SK-N-SH (cell line): Measurements from ENCODE around the gene RARB. TPM values are rescaled to one million over a fixed set of nuclear protein-coding genes. Genes with fewer than 3 reads are reported as not detected.

Experiments used
- CTCF ChIA-PET: fragments of 300-600, 350-600 bp; formaldehyde crosslinking; extraction: SDS; loops from one replicate; lab custom pipeline; 2021; lab: Yijun Ruan, JAX
- POLR2A ChIA-PET: fragments of 350-600 bp; sonication (Branson Sonifier 250); formaldehyde crosslinking; extraction: SDS; loops from one replicate; lab custom pipeline; 2020; ENCODE audit warnings: antibody characterized with exemption, inconsistent platforms; lab: Yijun Ruan, JAX
- DNase-seq: peaks from one replicate; pipeline ENCODE4 v3.0.0; 2012
- H2AFZ ChIP-seq: fragments of 200-600 bp; sonication (generic); 2 replicates; pipeline ENCODE4 v1.8.1; 2016; ENCODE audit warnings: antibody characterized with exemption, mild to moderate bottlenecking, low read depth
- H3F3A ChIP-seq: fragments of 200-600 bp; sonication (generic); replicated peaks from 2 replicates; pipeline ENCODE3; 2016; ENCODE audit warnings: antibody characterized with exemption, mild to moderate bottlenecking; ENCODE audit not compliant: insufficient read depth
- H3K27ac ChIP-seq, 2 experiments: fragments of 200-500 bp in 1 of 2; fragments of 200-600 bp in 1 of 2; sonication (Bioruptor generic) in 1 of 2; sonication (generic), shearing (Covaris generic) in 1 of 2; 2 replicates each; pipeline versions ENCODE4 v1.5.1 to v1.6.1; 2014 to 2016; ENCODE audit warnings: low read depth in 2 of 2, inconsistent platforms in 1 of 2, low read length in 1 of 2, mild to moderate bottlenecking in 1 of 2, mixed read lengths in 1 of 2
- H3K27me3 ChIP-seq: fragments of 200-600 bp; sonication (generic), shearing (Covaris generic); 2 replicates; pipeline ENCODE4 v1.6.1; 2016; ENCODE audit warnings: mixed run types; ENCODE audit not compliant: insufficient read depth
- H3K36me3 ChIP-seq, 2 experiments: fragments of 200-500 bp in 1 of 2; fragments of 200-600 bp in 1 of 2; sonication (Bioruptor generic) in 1 of 2; sonication (generic) in 1 of 2; replicated peaks in 1 of 2; 2 replicates each; pipeline versions ENCODE3 to v1.5.1; 2014 to 2016; ENCODE audit warnings: low read length in 1 of 2, mild to moderate bottlenecking in 1 of 2; ENCODE audit not compliant: insufficient read depth in 2 of 2, control insufficient read depth in 1 of 2
- H3K4me1 ChIP-seq, 2 experiments: fragments of 200-500 bp in 1 of 2; fragments of 200-600 bp in 1 of 2; sonication (Bioruptor generic) in 1 of 2; sonication (generic), shearing (Covaris generic) in 1 of 2; 2 replicates each; pipeline versions ENCODE4 v1.5.1 to v1.6.1; 2014 to 2016; ENCODE audit warnings: low read depth in 1 of 2, low read length in 1 of 2, mixed run types in 1 of 2; ENCODE audit not compliant: insufficient read depth in 2 of 2, control insufficient read depth in 1 of 2
- H3K4me2 ChIP-seq: fragments of 200-600 bp; sonication (generic), shearing (Covaris generic); 2 replicates; pipeline ENCODE4 v1.6.1; 2017; ENCODE audit warnings: mixed run types
- H3K4me3 ChIP-seq, 2 experiments: fragments of 200-500 bp in 1 of 2; fragments of 200-600 bp in 1 of 2; sonication (Bioruptor generic) in 1 of 2; sonication (generic), shearing (Covaris generic) in 1 of 2; 2 replicates each; pipeline versions ENCODE4 v1.5.1 to v1.8.1; 2014 to 2016; ENCODE audit warnings: low read depth in 2 of 2, inconsistent platforms in 1 of 2, low read length in 1 of 2, mild to moderate bottlenecking in 1 of 2, mixed read lengths in 1 of 2, moderate library complexity in 1 of 2
- H3K79me2 ChIP-seq: fragments of 200-600 bp; sonication (generic); 2 replicates; pipeline ENCODE4 v1.8.1; 2017; ENCODE audit warnings: mild to moderate bottlenecking; ENCODE audit not compliant: insufficient read depth
- H3K9ac ChIP-seq: fragments of 200-600 bp; sonication (generic); 2 replicates; pipeline ENCODE4 v1.6.1; 2017; ENCODE audit warnings: mixed run types
- H3K9me2 ChIP-seq: fragments of 200-600 bp; sonication (generic); 2 replicates; pipeline ENCODE4 v1.6.1; 2017; ENCODE audit warnings: mixed run types
- H3K9me3 ChIP-seq: fragments of 200-600 bp; sonication (generic); 2 replicates; pipeline ENCODE4 v1.6.1; 2017; ENCODE audit warnings: mixed run types, mild to moderate bottlenecking, moderate library complexity
- H4K20me1 ChIP-seq: fragments of 200-600 bp; sonication (generic); 2 replicates; pipeline ENCODE4 v1.6.1; 2017; ENCODE audit warnings: mild to moderate bottlenecking, mixed run types; ENCODE audit not compliant: insufficient read depth
- ELF1 ChIP-seq: IDR thresholded peaks from 2 replicates; pipeline ENCODE4 v1.4.0; 2012
- EP300 ChIP-seq, 2 experiments: IDR thresholded peaks; 2 replicates each; pipeline versions ENCODE4 v1.4.0 to v1.6.1; 2012; ENCODE audit warnings: borderline replicate concordance in 1 of 2, low read depth in 1 of 2, low read length in 1 of 2
- EZH2phosphoT487 ChIP-seq: fragments of 200-600 bp; sonication (generic); IDR thresholded peaks from 2 replicates; pipeline ENCODE4 v1.6.1; 2017; ENCODE audit warnings: low read depth, mixed run types, mild to moderate bottlenecking, antibody characterized with exemption, moderate library complexity, borderline replicate concordance
- FOSL2 ChIP-seq: IDR thresholded peaks from 2 replicates; pipeline ENCODE4 v1.4.0; 2012; ENCODE audit warnings: low read depth, mild to moderate bottlenecking, moderate library complexity, borderline replicate concordance
- FOXJ3 ChIP-seq: sonication (generic); formaldehyde crosslinking; IDR thresholded peaks from 2 replicates; pipeline ENCODE4 v1.5.1; 2020; ENCODE audit warnings: mild to moderate bottlenecking, missing genetic modification reagents
- GABPA ChIP-seq: IDR thresholded peaks from 2 replicates; pipeline ENCODE4 v1.4.0; 2012; ENCODE audit warnings: low read depth, mild to moderate bottlenecking
- GATA2 ChIP-seq: sonication (generic); formaldehyde crosslinking; IDR thresholded peaks from 2 replicates; pipeline ENCODE4 v1.5.0; 2020; ENCODE audit warnings: mild to moderate bottlenecking, missing genetic modification reagents
- JUND ChIP-seq: IDR thresholded peaks from 2 replicates; pipeline ENCODE4 v1.4.0; 2012
- MEF2A ChIP-seq: IDR thresholded peaks from 2 replicates; pipeline ENCODE4 v1.4.0; 2012; ENCODE audit warnings: low read depth, borderline replicate concordance
- MXI1 ChIP-seq: IDR thresholded peaks from 2 replicates; pipeline ENCODE4 v1.6.1; 2012; ENCODE audit warnings: mild to moderate bottlenecking, low read depth, low read length, improper control_type of control experiment
- NRF1 ChIP-seq: IDR thresholded peaks from 2 replicates; pipeline ENCODE4 v1.6.1; 2012; ENCODE audit warnings: low read depth, mild to moderate bottlenecking, low read length
- RCOR1 ChIP-seq: fragments of 150-350 bp; IDR thresholded peaks from 2 replicates; pipeline ENCODE4 v1.6.1; 2017; ENCODE audit warnings: antibody characterized with exemption, low read length
- RXRA ChIP-seq: IDR thresholded peaks from 2 replicates; pipeline ENCODE4 v1.4.0; 2012; ENCODE audit warnings: low read depth, mild to moderate bottlenecking, borderline replicate concordance
- SIN3A ChIP-seq: IDR thresholded peaks from 2 replicates; pipeline ENCODE4 v1.6.1; 2012; ENCODE audit warnings: low read depth, mild to moderate bottlenecking, low read length, moderate library complexity, borderline replicate concordance
- SMC3 ChIP-seq: IDR thresholded peaks from 2 replicates; pipeline ENCODE4 v1.6.1; 2012; ENCODE audit warnings: low read depth, low read length, improper control_type of control experiment
- TAF1 ChIP-seq: IDR thresholded peaks from 2 replicates; pipeline ENCODE4 v1.6.1; 2012; ENCODE audit warnings: low read depth, mild to moderate bottlenecking, low read length, moderate library complexity, borderline replicate concordance
- TCF12 ChIP-seq: IDR thresholded peaks from 2 replicates; pipeline ENCODE4 v1.4.0; 2012
- YY1 ChIP-seq: IDR thresholded peaks from 2 replicates; pipeline ENCODE4 v1.4.0; 2012; ENCODE audit warnings: low read depth, mild to moderate bottlenecking
- WGBS: methylation state at CpG from one replicate; pipeline ENCODE4 v1.1.6; 2017; ENCODE audit warnings: low lambda C conversion rate; 5-methylcytosine and 5-hydroxymethylcytosine counted together
- polyA plus RNA-seq, 3 experiments: library from polyadenylated mRNA; depleted of rRNA; stranded (reverse); fragments of >200 nt; gene quantifications; 2 replicates each; pipeline ENCODE4 v1.2.3, GENCODE V29; 2012
- TF ChIP-seq, protein P1 (sequence below): IDR thresholded peaks from 2 replicates; pipeline ENCODE4 v1.4.0; 2012; ENCODE audit warnings: low read depth
- TF ChIP-seq, protein P2 (sequence below): IDR thresholded peaks from 2 replicates; pipeline ENCODE4 v1.6.1; 2012; ENCODE audit warnings: mild to moderate bottlenecking, low read depth, low read length, moderate library complexity
- TF ChIP-seq, protein P3 (sequence below): fragments of 200-600 bp; sonication (generic); IDR thresholded peaks from 2 replicates; pipeline ENCODE4 v1.6.1; 2017; ENCODE audit warnings: antibody characterized with exemption, mild to moderate bottlenecking, moderate library complexity
- TF ChIP-seq, protein P4 (sequence below): IDR thresholded peaks from 2 replicates; pipeline ENCODE4; 2012
- TF ChIP-seq, protein P5 (sequence below): fragments of 150-350 bp; IDR thresholded peaks from 2 replicates; pipeline ENCODE4 v1.6.1; 2017; ENCODE audit warnings: antibody characterized with exemption, low read length, low read depth, borderline replicate concordance
- TF ChIP-seq, protein P6 (sequence below): IDR thresholded peaks from 2 replicates; pipeline ENCODE4 v1.4.0; 2012; ENCODE audit warnings: low read depth, borderline replicate concordance

RARB gene
- polyA plus RNA-seq, 1 of the 3 experiments (the other 2 are of a cell fraction) = 10.7 TPM

DNA sequence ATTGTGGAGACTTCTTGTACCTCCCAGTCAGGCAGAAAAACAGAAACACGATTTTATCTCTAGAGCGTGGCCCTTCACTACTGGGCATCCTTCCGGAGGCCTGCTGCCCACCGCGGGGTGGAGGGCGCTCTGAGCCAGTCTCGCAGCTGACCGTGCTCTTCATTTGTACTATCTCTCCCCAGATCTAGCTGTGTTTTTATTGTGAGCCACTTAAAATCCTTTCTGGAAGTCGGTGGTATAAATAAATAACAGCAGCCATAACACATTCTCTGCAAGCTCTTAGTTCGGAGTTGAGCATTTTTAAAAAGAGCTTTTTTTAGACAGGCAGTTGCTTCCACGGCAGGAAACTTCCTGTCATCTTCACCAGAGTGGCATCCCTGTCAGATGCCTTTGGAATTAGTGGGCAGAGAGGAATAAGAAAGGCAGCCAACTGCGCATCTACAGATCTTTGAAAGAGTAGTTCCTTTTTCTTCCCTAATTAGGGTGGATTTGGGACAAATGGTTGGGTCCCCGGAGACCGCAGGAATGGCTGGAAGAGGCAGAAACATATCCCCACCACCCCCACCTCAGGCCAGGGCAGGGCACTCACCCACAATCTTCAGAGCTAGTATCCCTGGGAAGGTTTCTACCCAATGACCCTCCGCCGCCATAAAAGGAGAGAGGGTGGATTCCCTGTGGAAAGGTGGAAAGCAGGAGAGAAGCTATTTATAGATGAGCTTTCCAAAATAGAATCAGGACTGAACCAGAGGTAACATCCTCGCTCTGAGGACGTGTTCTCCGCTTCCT lies 145.5 kb downstream of the RARB start:
- peaks cover 23% of the 10 kb centered on the region; the same call in 1 of the 2 replicates for H3K79me2 ChIP-seq
- TF ChIP-seq RXRA = peak; percentile 34; the same call in 1 of the 2 replicates
- TF ChIP-seq SMC3 = no peak
- no peak; the same call in 1 of the 2 replicates for TF ChIP-seq FOXJ3 (CRISPR knock-in tag)
- TF ChIP-seq GABPA = no peak; the same call in 1 of the 2 replicates
- no peak; the same call in 1 of the 2 replicates for TF ChIP-seq MXI1
- TF ChIP-seq, protein P1, sequence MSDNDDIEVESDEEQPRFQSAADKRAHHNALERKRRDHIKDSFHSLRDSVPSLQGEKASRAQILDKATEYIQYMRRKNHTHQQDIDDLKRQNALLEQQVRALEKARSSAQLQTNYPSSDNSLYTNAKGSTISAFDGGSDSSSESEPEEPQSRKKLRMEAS = peak; percentile 7
- peak; percentile 54 for TF ChIP-seq YY1
- no peak for TF ChIP-seq EZH2phosphoT487
- TF ChIP-seq, protein P2, sequence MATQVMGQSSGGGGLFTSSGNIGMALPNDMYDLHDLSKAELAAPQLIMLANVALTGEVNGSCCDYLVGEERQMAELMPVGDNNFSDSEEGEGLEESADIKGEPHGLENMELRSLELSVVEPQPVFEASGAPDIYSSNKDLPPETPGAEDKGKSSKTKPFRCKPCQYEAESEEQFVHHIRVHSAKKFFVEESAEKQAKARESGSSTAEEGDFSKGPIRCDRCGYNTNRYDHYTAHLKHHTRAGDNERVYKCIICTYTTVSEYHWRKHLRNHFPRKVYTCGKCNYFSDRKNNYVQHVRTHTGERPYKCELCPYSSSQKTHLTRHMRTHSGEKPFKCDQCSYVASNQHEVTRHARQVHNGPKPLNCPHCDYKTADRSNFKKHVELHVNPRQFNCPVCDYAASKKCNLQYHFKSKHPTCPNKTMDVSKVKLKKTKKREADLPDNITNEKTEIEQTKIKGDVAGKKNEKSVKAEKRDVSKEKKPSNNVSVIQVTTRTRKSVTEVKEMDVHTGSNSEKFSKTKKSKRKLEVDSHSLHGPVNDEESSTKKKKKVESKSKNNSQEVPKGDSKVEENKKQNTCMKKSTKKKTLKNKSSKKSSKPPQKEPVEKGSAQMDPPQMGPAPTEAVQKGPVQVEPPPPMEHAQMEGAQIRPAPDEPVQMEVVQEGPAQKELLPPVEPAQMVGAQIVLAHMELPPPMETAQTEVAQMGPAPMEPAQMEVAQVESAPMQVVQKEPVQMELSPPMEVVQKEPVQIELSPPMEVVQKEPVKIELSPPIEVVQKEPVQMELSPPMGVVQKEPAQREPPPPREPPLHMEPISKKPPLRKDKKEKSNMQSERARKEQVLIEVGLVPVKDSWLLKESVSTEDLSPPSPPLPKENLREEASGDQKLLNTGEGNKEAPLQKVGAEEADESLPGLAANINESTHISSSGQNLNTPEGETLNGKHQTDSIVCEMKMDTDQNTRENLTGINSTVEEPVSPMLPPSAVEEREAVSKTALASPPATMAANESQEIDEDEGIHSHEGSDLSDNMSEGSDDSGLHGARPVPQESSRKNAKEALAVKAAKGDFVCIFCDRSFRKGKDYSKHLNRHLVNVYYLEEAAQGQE = no peak
- peak; percentile 63; the same call in 1 of the 2 replicates for TF ChIP-seq FOSL2
- TF ChIP-seq MEF2A = peak; percentile 85
- TF ChIP-seq RCOR1 = peak; percentile 74
- TF ChIP-seq, protein P3, sequence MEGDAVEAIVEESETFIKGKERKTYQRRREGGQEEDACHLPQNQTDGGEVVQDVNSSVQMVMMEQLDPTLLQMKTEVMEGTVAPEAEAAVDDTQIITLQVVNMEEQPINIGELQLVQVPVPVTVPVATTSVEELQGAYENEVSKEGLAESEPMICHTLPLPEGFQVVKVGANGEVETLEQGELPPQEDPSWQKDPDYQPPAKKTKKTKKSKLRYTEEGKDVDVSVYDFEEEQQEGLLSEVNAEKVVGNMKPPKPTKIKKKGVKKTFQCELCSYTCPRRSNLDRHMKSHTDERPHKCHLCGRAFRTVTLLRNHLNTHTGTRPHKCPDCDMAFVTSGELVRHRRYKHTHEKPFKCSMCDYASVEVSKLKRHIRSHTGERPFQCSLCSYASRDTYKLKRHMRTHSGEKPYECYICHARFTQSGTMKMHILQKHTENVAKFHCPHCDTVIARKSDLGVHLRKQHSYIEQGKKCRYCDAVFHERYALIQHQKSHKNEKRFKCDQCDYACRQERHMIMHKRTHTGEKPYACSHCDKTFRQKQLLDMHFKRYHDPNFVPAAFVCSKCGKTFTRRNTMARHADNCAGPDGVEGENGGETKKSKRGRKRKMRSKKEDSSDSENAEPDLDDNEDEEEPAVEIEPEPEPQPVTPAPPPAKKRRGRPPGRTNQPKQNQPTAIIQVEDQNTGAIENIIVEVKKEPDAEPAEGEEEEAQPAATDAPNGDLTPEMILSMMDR = 0 out of 2 replicates have a peak, but pooled peaks have one; percentile 15
- TF ChIP-seq NRF1 = peak; percentile 32; the same call in 1 of the 2 replicates
- TF ChIP-seq, protein P4, sequence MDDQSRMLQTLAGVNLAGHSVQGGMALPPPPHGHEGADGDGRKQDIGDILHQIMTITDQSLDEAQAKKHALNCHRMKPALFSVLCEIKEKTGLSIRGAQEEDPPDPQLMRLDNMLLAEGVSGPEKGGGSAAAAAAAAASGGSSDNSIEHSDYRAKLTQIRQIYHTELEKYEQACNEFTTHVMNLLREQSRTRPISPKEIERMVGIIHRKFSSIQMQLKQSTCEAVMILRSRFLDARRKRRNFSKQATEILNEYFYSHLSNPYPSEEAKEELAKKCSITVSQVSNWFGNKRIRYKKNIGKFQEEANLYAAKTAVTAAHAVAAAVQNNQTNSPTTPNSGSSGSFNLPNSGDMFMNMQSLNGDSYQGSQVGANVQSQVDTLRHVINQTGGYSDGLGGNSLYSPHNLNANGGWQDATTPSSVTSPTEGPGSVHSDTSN = peak; percentile 78
- TF ChIP-seq EP300 (IDR thresholded peaks at IDR 0.05; ENCODE audit: borderline replicate concordance in 1 of 2, low read depth in 1 of 2, low read length in 1 of 2) = peak; percentile 71 to 83
- TF ChIP-seq ELF1 = no peak; the same call in none of the 2 replicates
- TF ChIP-seq, protein P5, sequence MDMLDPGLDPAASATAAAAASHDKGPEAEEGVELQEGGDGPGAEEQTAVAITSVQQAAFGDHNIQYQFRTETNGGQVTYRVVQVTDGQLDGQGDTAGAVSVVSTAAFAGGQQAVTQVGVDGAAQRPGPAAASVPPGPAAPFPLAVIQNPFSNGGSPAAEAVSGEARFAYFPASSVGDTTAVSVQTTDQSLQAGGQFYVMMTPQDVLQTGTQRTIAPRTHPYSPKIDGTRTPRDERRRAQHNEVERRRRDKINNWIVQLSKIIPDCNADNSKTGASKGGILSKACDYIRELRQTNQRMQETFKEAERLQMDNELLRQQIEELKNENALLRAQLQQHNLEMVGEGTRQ = no peak
- no peak for TF ChIP-seq TAF1
- peak; percentile 58; the same call in 1 of the 2 replicates for TF ChIP-seq JUND
- TF ChIP-seq, protein P6, sequence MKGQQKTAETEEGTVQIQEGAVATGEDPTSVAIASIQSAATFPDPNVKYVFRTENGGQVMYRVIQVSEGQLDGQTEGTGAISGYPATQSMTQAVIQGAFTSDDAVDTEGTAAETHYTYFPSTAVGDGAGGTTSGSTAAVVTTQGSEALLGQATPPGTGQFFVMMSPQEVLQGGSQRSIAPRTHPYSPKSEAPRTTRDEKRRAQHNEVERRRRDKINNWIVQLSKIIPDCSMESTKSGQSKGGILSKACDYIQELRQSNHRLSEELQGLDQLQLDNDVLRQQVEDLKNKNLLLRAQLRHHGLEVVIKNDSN = no peak
- peak; percentile 40; the same call in 1 of the 2 replicates for TF ChIP-seq SIN3A
- TF ChIP-seq TCF12 = peak; percentile 67
- peak; percentile 95 for TF ChIP-seq GATA2 (CRISPR knock-in tag)

More for the DNA sequence above, 145.5 kb downstream of the RARB start:
- H3K9me2 ChIP-seq = no peaks in the 10 kb centered on the region
- ChIA-PET CTCF (interaction anchor here (0.7 to 6.1 kb wide), 6 partner anchors 12 to 800 kb away, joined by 3 to 26 read pairs (median 4); no protein-coding TSS in a partner anchor), POLR2A (interaction anchor here (0.6 kb wide), 1 partner anchor 10 kb away, joined by 4 read pairs; no protein-coding TSS in a partner anchor)
- H3F3A ChIP-seq = peaks cover 32% of the 10 kb centered on the region
- H3K9me3 ChIP-seq = no peaks in the 10 kb centered on the region
- H3K36me3 ChIP-seq = peaks cover 0 to 6% of the 10 kb centered on the region in 2 experiments
- DNase-seq = peak; percentile 79
- peak overlapping the region; percentile 72 for H3K4me2 ChIP-seq
- no peaks in the 10 kb centered on the region for H4K20me1 ChIP-seq
- H3K27ac ChIP-seq = peak overlapping the region; percentile 93 to 95
- no peaks in the 10 kb centered on the region for H3K27me3 ChIP-seq
- H3K9ac ChIP-seq = peak overlapping the region; percentile 71
- H3K4me3 ChIP-seq = peak overlapping the region; percentile 12 to 36; a peak in 3 of 4 replicates
- 23% methylated on average over 18 of the region's 19 CpGs for WGBS
- H3K4me1 ChIP-seq = peaks cover 15 to 32% of the 10 kb centered on the region in 2 experiments
- peak overlapping the region; percentile 39 for H2AFZ ChIP-seq
